ENCODE results near the gene CFB. TPM values are rescaled to one million over a fixed set of nuclear protein-coding genes. Genes with fewer than 3 reads are reported as not detected.
A peak's percentile ranks its signal among the peaks of the same experiment; 100 is the strongest.
"Not testable (repeated sequence)": the region's sequence is repeated elsewhere in the genome, so short reads cannot be mapped to it uniquely, and the experiment has no call there.

CFB gene
- polyA plus RNA-seq, 3 donors: 5.0 to 17.5 (median 5.7) TPM

DNA sequence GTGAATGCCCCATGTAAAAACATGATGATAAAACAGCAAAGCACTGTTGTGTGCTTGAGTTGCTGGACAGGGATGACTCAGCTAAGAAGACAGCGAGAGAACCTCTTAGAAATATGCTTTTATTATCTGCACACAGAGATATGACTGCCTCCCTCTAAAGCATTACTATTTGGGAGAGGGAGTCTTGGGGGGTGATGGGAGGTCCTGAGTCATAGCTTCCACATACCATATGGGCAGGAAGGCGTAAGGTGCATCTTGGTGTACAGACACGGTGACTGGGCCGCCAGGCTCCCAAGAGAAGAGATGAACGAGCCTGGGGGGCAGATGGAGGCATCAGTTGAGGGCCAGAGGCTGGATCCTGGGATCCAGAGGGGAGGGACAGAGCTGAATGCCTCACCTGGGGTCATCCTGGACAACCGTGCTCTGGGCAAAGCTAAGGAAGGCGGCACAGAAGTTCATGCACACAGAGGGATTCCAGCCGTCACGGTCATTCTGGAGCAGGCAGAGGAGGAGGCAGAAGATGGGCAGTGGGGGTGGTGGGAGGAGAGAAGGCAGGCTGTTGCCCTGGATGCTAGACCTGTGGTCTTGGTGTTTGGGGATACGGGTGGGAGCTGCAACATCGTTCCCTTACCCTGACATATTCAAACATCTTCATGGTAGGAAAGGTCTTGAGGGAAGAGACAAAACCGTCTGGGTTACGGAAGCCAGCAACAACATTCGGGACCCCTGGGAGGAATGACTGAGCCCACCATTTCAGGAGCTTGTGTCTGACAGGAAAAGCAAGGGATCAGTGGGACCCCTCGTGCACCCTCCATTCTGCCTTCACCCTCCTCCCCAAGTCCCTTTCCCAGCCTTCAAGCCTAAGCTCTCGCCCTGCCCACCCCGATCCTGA lies 24.1 kb downstream of the CFB start:
- DNase-seq (ENCODE audit: low read depth in 3 of 3, low spot score in 2 of 3): no peak

DNA sequence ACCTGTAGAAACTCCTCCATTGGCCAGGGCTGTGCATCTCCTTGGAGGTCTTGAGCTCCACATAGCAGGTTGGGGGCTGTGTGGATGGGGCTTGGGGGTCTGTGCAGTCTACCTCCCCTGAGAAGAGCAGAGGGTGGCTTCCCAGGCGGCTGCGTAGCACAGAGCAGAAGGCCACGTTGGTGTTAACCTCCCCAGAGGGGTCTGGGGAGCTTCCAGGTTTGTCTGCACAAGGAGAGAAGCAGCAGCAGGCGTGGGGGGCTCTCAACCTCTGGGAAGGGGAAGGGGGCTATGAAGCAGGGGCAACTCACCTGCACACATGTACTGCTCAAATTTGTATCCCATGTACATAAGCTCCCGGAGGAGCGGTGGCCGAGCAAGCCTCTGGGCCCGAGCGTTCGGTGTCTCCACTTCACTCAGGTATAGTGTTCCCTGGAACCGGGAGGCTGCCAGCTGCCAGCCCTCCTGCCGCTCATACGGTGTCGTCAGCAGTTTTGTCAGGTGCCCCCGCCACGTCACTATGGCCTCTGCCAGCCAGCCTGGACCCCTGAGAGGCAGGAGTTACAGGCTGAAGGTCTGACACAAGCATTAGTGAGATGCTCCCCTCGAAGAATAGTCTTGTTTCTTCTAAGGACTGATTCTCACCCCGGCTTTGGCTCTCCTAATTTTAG lies 24.8 kb downstream of the CFB start:
- no peak for DNase-seq (ENCODE audit: low read depth in 3 of 3, low spot score in 2 of 3)

- no peak for DNase-seq (ENCODE audit: low read depth in 3 of 3, low spot score in 2 of 3)
These were observed 25.5 kb downstream of the CFB start for GRCh38 chr6:31971279-31971992.

DNA sequence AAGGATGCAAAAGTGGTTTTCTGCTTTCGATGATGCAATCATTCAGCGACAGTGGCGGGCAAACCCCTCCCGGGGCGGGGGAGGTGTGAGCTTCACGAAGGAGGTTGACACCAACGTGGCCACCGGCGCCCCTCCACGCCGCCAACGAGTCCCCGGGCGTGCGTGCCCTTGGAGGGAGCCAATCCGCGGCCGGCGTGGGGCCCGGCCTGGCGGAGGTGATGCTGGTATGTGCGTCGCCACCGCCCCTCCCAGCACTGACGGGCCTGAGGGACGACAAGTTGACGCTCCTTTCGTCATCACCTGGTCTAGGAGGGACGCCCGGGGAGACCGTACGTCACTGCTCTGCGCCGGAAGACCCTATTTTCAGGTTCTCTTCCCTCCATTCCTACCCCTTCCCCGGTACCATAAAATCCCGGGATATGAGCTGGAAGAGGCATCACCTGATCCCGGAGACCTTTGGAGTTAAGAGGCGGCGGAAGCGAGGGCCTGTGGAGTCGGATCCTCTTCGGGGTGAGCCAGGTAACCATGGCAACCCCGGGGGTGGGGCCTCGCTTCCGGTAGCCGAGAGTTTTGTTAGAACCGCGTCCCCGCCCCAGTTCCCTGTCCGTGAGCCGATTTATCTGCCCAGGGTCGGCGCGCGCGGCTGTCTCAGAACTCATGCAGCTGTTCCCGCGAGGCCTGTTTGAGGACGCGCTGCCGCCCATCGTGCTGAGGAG lies 26.3 kb downstream of the CFB start, which contains the start of gene DXO:
Gene DXO (minus strand): TSS at position 146 of the 716 bp plus-strand sequence. CDS start 463 bp downstream, outside the sequence.
- peak; percentile 97 to 98 (median 97) for DNase-seq (ENCODE audit: low read depth in 3 of 3, low spot score in 2 of 3)

DNA sequence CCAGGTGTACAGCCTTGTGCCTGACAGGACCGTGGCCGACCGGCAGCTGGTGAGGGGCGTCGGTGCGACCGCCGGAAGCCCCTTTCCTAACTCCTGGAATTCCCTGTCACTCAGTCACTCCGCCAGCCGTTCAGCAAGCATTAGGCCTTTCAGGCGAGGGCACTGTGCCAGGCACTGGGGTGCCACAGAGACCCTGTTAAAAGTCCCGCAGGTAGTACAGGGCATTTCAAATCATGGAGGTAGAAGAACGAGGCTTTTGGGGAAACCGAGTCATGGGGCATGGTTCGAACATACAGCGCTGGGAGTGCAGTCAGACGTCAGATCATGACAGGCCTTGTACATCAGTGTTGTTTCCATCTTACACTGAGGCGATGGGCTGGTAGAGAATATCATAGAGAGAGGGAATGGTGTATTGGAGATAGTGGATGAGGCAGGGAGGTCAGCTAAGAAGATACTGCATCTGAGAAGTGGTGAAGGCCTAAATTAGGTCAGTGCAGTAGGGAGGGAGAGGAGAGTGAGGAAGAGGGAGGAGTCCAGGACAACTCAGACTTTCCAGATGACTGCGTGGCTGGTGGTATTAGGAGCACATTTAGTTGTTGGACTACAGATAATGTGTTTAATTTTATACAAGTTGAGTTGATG lies 26.9 kb downstream of the CFB start:
- DNase-seq (ENCODE audit: low read depth in 3 of 3, low spot score in 2 of 3): no peak

DNA sequence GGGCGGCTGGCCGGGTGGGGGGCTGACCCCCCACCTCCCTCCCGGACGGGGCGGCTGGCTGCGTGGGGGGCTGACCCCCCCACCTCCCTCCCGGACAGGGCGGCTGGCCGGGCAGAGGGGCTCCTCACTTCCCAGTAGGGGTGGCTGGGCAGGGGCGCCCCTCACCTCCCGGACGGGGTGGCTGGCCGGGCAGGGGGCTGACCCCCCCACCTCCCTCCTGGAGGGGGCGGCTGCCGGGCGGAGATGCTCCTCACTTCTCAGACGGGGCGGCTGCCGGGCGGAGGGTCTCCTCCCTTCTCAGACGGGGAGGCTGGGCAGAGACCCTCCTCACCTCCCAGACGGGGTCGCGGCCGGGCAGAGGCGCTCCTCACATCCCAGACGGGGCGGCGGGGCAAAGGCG lies 30.2 kb downstream of the CFB start:
- DNase-seq (ENCODE audit: low read depth in 3 of 3, low spot score in 2 of 3): not testable (repeated sequence)

DNA sequence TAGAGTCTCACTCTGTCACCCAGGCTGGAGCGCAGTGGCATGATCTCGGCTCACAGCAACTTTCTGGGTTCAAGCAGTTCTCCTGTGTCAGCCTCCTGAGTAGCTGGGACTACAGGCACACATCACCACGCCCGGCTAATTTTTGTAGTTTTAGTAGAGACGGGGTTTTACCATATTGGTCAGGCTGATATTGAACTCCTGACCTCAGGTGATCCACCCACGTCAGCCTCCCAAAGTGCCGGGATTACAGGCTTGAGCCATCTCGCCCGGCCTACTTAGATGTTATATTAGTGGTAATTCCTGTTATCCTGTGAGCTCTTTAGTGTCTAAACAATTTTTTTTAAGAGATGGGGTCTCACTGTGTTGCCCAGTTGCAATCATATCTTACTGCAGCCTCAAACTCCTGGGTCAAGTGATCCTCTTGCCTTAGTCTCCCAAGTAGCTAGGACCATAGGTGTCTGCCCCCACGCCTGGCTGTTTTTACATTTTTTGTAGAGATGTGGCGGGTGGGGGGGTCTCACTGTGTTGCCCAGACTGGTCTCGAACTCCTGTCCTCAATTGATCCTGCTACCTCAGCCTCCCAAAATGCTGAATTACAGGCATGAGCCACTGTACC lies 32.0 kb downstream of the CFB start:
- DNase-seq (ENCODE audit: low read depth in 3 of 3, low spot score in 2 of 3): no peak

DNA sequence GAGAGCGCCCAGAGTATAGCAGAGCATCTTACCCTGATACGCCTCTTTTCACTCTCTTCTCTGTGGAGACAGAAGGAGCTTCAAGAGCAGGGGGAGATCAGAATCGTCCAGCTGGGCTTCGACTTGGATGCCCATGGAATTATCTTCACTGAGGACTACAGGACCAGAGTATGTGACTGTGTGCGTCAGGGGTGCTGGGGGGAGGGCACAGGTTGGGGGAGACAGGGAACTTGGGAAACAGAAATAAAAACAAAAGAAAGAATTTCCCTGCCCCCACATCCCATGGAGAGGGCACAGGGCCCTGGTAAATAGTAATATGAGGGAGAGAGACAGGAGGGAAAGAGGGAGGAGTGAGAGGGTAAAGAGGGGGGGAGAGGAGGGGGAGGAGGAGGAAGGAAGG lies 32.9 kb downstream of the CFB start:
- no peak for DNase-seq (ENCODE audit: low read depth in 3 of 3, low spot score in 2 of 3)

GRCh38 chr6:31979238-31979898 lies 33.5 kb downstream of the CFB start:
- no peak for DNase-seq (ENCODE audit: low read depth in 3 of 3, low spot score in 2 of 3)

GRCh38 chr6:31980195-31980876 lies 34.4 kb downstream of the CFB start:
- DNase-seq (ENCODE audit: low read depth in 3 of 3, low spot score in 2 of 3): not testable (repeated sequence)

DNA sequence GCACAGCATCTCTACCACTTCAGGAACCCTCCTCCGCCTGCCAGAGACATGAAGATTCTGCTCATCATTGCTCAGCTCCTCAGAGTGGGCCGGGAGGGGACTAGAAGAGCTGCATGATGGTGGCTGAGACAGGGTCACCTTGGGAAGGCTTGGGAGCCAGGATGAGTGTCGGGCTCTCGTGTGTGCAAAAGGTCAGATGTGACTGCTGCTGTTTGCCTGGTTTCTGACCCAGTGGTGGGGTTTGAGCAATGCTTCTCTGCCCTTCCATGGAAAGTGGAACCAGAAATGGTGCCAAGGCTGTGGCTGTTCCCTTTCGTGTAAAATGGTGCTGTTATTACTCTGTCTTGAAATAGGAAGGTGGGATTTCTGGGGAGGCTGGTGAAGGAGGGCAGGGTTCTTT lies 35.1 kb downstream of the CFB start:
- not testable (repeated sequence) for DNase-seq (ENCODE audit: low read depth in 3 of 3, low spot score in 2 of 3)

- not testable (repeated sequence) for DNase-seq (ENCODE audit: low read depth in 3 of 3, low spot score in 2 of 3)
These were observed 35.8 kb downstream of the CFB start, which contains the start of gene C4A for GRCh38 chr6:31981744-31982143. TSS of gene C4A (plus strand) at chr6:31982057. CDS start at chr6:31982108, 51 bp downstream.

GRCh38 chr6:31989363-31989762 lies 43.5 kb downstream of the CFB start:
- not testable (repeated sequence) for DNase-seq (ENCODE audit: low read depth in 3 of 3, low spot score in 2 of 3)

- DNase-seq (ENCODE audit: low read depth in 3 of 3, low spot score in 2 of 3): not testable (repeated sequence)
These were observed 48.5 kb downstream of the CFB start for GRCh38 chr6:31994421-31994820.

- DNase-seq (ENCODE audit: low read depth in 3 of 3, low spot score in 2 of 3): not testable (repeated sequence)
These were observed 50.5 kb downstream of the CFB start for GRCh38 chr6:31996385-31996784.
